DOHH2 (cell line): Measurements from ENCODE around the gene WARS2.
A peak's percentile ranks its signal among the peaks of the same experiment; 100 is the strongest.

ENCODE experiments used
- H3F3A ChIP-seq: fragments of 200-600 bp; sonication (generic), shearing (Covaris generic); 2 replicates; pipeline ENCODE4 v1.6.0; 2016; ENCODE audit warnings: antibody characterized with exemption, mild to moderate bottlenecking; ENCODE audit not compliant: control insufficient read depth, insufficient read depth
- H3K27ac ChIP-seq: fragments of 200-600 bp; sonication (generic); 2 replicates; pipeline ENCODE4 v1.5.1; 2014; ENCODE audit warnings: low read depth, mild to moderate bottlenecking, low read length, moderate library complexity
- H3K27me3 ChIP-seq: fragments of 200-600 bp; sonication (generic); 2 replicates; pipeline ENCODE4 v1.6.1; 2014; ENCODE audit warnings: mild to moderate bottlenecking, low read length, mixed read lengths; ENCODE audit not compliant: control insufficient read depth
- H3K36me3 ChIP-seq: fragments of 200-600 bp; sonication (generic); 2 replicates; pipeline ENCODE4 v1.6.1; 2014; ENCODE audit warnings: mild to moderate bottlenecking, low read length, moderate library complexity, mixed read lengths; ENCODE audit not compliant: control insufficient read depth
- H3K4me1 ChIP-seq: fragments of 200-600 bp; sonication (generic); 2 replicates; pipeline ENCODE4 v1.6.1; 2014; ENCODE audit warnings: mild to moderate bottlenecking, low read length, mixed read lengths; ENCODE audit not compliant: control insufficient read depth
- H3K4me2 ChIP-seq: fragments of 200-600 bp; sonication (generic); 2 replicates; pipeline ENCODE4 v1.6.0; 2014; ENCODE audit warnings: mild to moderate bottlenecking, low read length, moderate library complexity
- H3K4me3 ChIP-seq: fragments of 200-600 bp; sonication (generic); 2 replicates; pipeline ENCODE4 v1.5.1; 2014; ENCODE audit warnings: mild to moderate bottlenecking, low read length, mixed read lengths
- H3K79me2 ChIP-seq: fragments of 200-600 bp; sonication (generic); 2 replicates; pipeline ENCODE4 v1.6.1; 2014; ENCODE audit warnings: mild to moderate bottlenecking, low read length, mixed read lengths; ENCODE audit not compliant: control insufficient read depth
- H3K9me2 ChIP-seq: fragments of 200-600 bp; sonication (generic); replicated peaks from 2 replicates; pipeline ENCODE4 v1.6.1; 2014; ENCODE audit warnings: mild to moderate bottlenecking, low read length, mixed read lengths; ENCODE audit not compliant: control insufficient read depth
- H3K9me3 ChIP-seq: fragments of 200-600 bp; sonication (generic); 2 replicates; pipeline ENCODE4 v1.6.1; 2014; ENCODE audit warnings: antibody characterized with exemption, low read length, mixed read lengths; ENCODE audit not compliant: control insufficient read depth, insufficient read depth
- H4K20me1 ChIP-seq: fragments of 200-600 bp; sonication (generic); 2 replicates; pipeline ENCODE4 v1.6.0; 2014; ENCODE audit warnings: low read depth, mild to moderate bottlenecking, antibody characterized with exemption, low read length, moderate library complexity; ENCODE audit not compliant: control insufficient read depth, insufficient read depth
- CTCF ChIP-seq: fragments of 200-600 bp; sonication (generic); IDR thresholded peaks from one replicate; pipeline ENCODE4 v1.5.1; 2014; ENCODE audit warnings: antibody characterized with exemption, mild to moderate bottlenecking, low read depth, low read length; ENCODE audit not compliant: poor library complexity, severe bottlenecking
- EZH2phosphoT487 ChIP-seq: fragments of 200-600 bp; sonication (generic); IDR thresholded peaks from 2 replicates; pipeline ENCODE4 v1.6.1; 2017; ENCODE audit warnings: borderline replicate concordance, mild to moderate bottlenecking, antibody characterized with exemption, low read length, moderate library complexity, mixed read lengths

Gene WARS2

GRCh38 chr1:119143706-119144105 lies 3.3 kb upstream of the WARS2 start:
- no peak overlapping the region for H3K4me3 ChIP-seq
- no peaks in the 10 kb centered on the region for H3K27me3 ChIP-seq
- H3F3A ChIP-seq, result no peaks in the 10 kb centered on the region
- TF ChIP-seq CTCF, result no peak
- TF ChIP-seq EZH2phosphoT487, result no peak
- no peak overlapping the region for H3K4me2 ChIP-seq
- H3K9me2 ChIP-seq, result no peaks in the 10 kb centered on the region
- H4K20me1 ChIP-seq, result no peaks in the 10 kb centered on the region
- H3K79me2 ChIP-seq, result peaks cover 25% of the 10 kb centered on the region
- H3K4me1 ChIP-seq, result peaks cover 24% of the 10 kb centered on the region
- H3K36me3 ChIP-seq, result peaks cover 8% of the 10 kb centered on the region; the same call in 1 of the 2 replicates
- H3K9me3 ChIP-seq, result no peaks in the 10 kb centered on the region
- no peak overlapping the region for H3K27ac ChIP-seq

GRCh38 chr1:119141660-119142059 lies 1.2 kb upstream of the WARS2 start:
- Histone ChIP-seq H3K9me2 (no peaks in the 10 kb centered on the region), H3F3A (no peaks in the 10 kb centered on the region), H4K20me1 (no peaks in the 10 kb centered on the region), H3K4me1 (peaks cover 24% of the 10 kb centered on the region), H3K27me3 (no peaks in the 10 kb centered on the region), H3K4me3 (peak overlapping the region; percentile 95), H3K79me2 (peaks cover 36% of the 10 kb centered on the region), H3K27ac (no peak overlapping the region), H3K9me3 (no peaks in the 10 kb centered on the region), H3K36me3 (peaks cover 8% of the 10 kb centered on the region; the same call in 1 of the 2 replicates), H3K4me2 (peak overlapping the region; percentile 94)
- no peak for TF ChIP-seq CTCF
- no peak for TF ChIP-seq EZH2phosphoT487

- no peaks in the 10 kb centered on the region for H3K27me3 ChIP-seq
- H3K4me1 ChIP-seq, result peaks cover 24% of the 10 kb centered on the region
- peaks cover 8% of the 10 kb centered on the region; the same call in 1 of the 2 replicates for H3K36me3 ChIP-seq
- no peaks in the 10 kb centered on the region for H3K9me2 ChIP-seq
- TF ChIP-seq CTCF (peak; percentile 65), EZH2phosphoT487 (no peak)
- H4K20me1 ChIP-seq, result no peaks in the 10 kb centered on the region
- peak overlapping the region; percentile 95 for H3K4me3 ChIP-seq
- H3F3A ChIP-seq, result no peaks in the 10 kb centered on the region
- H3K27ac ChIP-seq, result peak overlapping the region; percentile 80
- peaks cover 36% of the 10 kb centered on the region for H3K79me2 ChIP-seq
- peak overlapping the region; percentile 94 for H3K4me2 ChIP-seq
- no peaks in the 10 kb centered on the region for H3K9me3 ChIP-seq
Observed at GRCh38 chr1:119141020-119141424, 569 bp upstream of the WARS2 start.
